CD4-positive, alpha-beta T cell (primary cell): Measurements from ENCODE around the gene EIPR1. TPM values are rescaled to one million over a fixed set of nuclear protein-coding genes. Genes with fewer than 3 reads are reported as not detected.

ENCODE experiments used
- ATAC-seq: fragments of 200-7000 bp; cut with Tn5 transposase; one replicate; pipeline ENCODE4 v1.10.0; 2022; ENCODE audit warnings: mild to moderate bottlenecking; ENCODE audit not compliant: poor library complexity
- CTCF ChIA-PET: fragments of 350-600 bp; sonication (Branson Sonifier 250); formaldehyde crosslinking; loops from one replicate; lab custom pipeline; 2021; ENCODE audit warnings: antibody characterized with exemption, inconsistent platforms; lab: Charles Lee
- POLR2A ChIA-PET: fragments of 350-600 bp; sonication (Branson Sonifier 250); formaldehyde crosslinking; loops from one replicate; lab custom pipeline; 2021; ENCODE audit warnings: antibody characterized with exemption, inconsistent platforms; lab: Charles Lee
- DNase-seq, 14 experiments: peaks; one replicate each; pipeline ENCODE4 v3.0.0-alpha.2; 2013 to 2020; ENCODE audit warnings: mixed read lengths in 2 of 14
- H3K27ac ChIP-seq, 2 donors: one replicate each; pipeline versions ENCODE4 v1.5.1 to v1.7.0; 2013; ENCODE audit warnings: low read length in 2 of 2, low read depth in 1 of 2, mild to moderate bottlenecking in 1 of 2
- H3K27me3 ChIP-seq, 2 experiments: 1 replicate in 1 of 2; 2 replicates in 1 of 2; pipeline versions ENCODE4 v1.6.1 to v1.7.0; 2013; ENCODE audit warnings: low read length in 2 of 2, control low read depth in 1 of 2, mild to moderate bottlenecking in 1 of 2, moderate library complexity in 1 of 2; ENCODE audit not compliant: insufficient read depth in 2 of 2, control insufficient read depth in 1 of 2
- H3K36me3 ChIP-seq: one replicate; pipeline ENCODE4 v1.6.1; 2013; ENCODE audit warnings: low read length, control low read depth; ENCODE audit not compliant: insufficient read depth
- H3K4me1 ChIP-seq: one replicate; pipeline ENCODE4 v1.6.1; 2013; ENCODE audit warnings: low read length, control low read depth; ENCODE audit not compliant: insufficient read depth
- H3K4me3 ChIP-seq: one replicate; pipeline ENCODE4 v1.5.1; 2013; ENCODE audit warnings: mild to moderate bottlenecking, low read length, moderate library complexity
- H3K9me3 ChIP-seq, 2 experiments: 1 replicate in 1 of 2; 2 replicates in 1 of 2; pipeline versions ENCODE4 v1.6.1 to v1.7.0; 2013; ENCODE audit warnings: low read length in 2 of 2, mild to moderate bottlenecking in 2 of 2, control low read depth in 1 of 2, moderate library complexity in 1 of 2; ENCODE audit not compliant: control insufficient read depth in 1 of 2, insufficient read depth in 1 of 2
- H3K27ac Mint-ChIP-seq: one replicate; pipeline ENCODE4 v1.8.0; 2020; ENCODE audit warnings: mixed read lengths
- H3K27me3 Mint-ChIP-seq: one replicate; pipeline ENCODE4 v1.8.0; 2021; ENCODE audit warnings: mixed read lengths
- H3K36me3 Mint-ChIP-seq: one replicate; pipeline ENCODE4 v1.8.0; 2021; ENCODE audit warnings: low read depth, mixed read lengths
- H3K4me1 Mint-ChIP-seq: one replicate; pipeline ENCODE4 v1.8.0; 2021; ENCODE audit warnings: low read depth, mixed read lengths
- H3K4me3 Mint-ChIP-seq: one replicate; pipeline ENCODE4 v1.8.0; 2020; ENCODE audit warnings: mild to moderate bottlenecking, mixed read lengths
- H3K9me3 Mint-ChIP-seq: one replicate; pipeline ENCODE4 v1.8.0; 2020; ENCODE audit warnings: mixed read lengths
- CTCF ChIP-seq: fragments of 200-600 bp; IDR thresholded peaks from one replicate; pipeline ENCODE4 v1.8.0; 2022; ENCODE audit warnings: antibody characterized with exemption, mild to moderate bottlenecking
- intact Hi-C, 2 experiments: fragments of 100-400 bp; cut with DNase I in 1 of 2; cut with micrococcal nuclease in 1 of 2; formaldehyde crosslinking; loops; one replicate each; pipeline versions ENCODE4 v1.15.1 to v1.9.0; 2023 to 2025; cut with DNase I, micrococcal nuclease
- total RNA-seq, 174 experiments: library from RNA in 2 of 174; stranded (reverse) in 2 of 174; gene quantifications; one replicate each; pipeline ENCODE4 v1.2.3 and lab custom pipeline; 2021 to 2026

Gene EIPR1
- total RNA-seq, 2 experiments from 2014 or later = 11.0 to 12.4 TPM

GRCh38 chr2:3290655-3291054 is 87.0 kb downstream of the EIPR1 start:
- no peak overlapping the region for H3K27ac ChIP-seq
- no peak for DNase-seq
- Mint-ChIP-seq H3K4me1 (peaks cover 12% of the 10 kb centered on the region), H3K36me3 (peaks cover 7% of the 10 kb centered on the region), H3K27ac (no peak overlapping the region), H3K27me3 (no peaks in the 10 kb centered on the region), H3K4me3 (no peak overlapping the region), H3K9me3 (no peaks in the 10 kb centered on the region)
- no peak for ATAC-seq
- CTCF ChIA-PET = no interaction called here
- peaks cover 3% of the 10 kb centered on the region for H3K36me3 ChIP-seq
- H3K9me3 ChIP-seq = peaks cover 0 to 20% of the 10 kb centered on the region in 2 experiments
- H3K4me3 ChIP-seq = no peak overlapping the region
- POLR2A ChIA-PET = no interaction called here
- no peaks in the 10 kb centered on the region for H3K4me1 ChIP-seq
- intact Hi-C loops = no loop called here
- no peak for TF ChIP-seq CTCF
- H3K27me3 ChIP-seq = no peaks in the 10 kb centered on the region

GRCh38 chr2:3289971-3290370 is 87.6 kb downstream of the EIPR1 start:
- no peak overlapping the region for H3K27ac Mint-ChIP-seq
- no peaks in the 10 kb centered on the region for H3K27me3 ChIP-seq
- ATAC-seq = no peak

GRCh38 chr2:3289526-3289925 is 88.1 kb downstream of the EIPR1 start:
- Histone ChIP-seq H3K4me1 (no peaks in the 10 kb centered on the region), H3K36me3 (peaks cover 3% of the 10 kb centered on the region), H3K4me3 (no peak overlapping the region), H3K9me3 (peaks cover 0 to 20% of the 10 kb centered on the region in 2 experiments), H3K27me3 (no peaks in the 10 kb centered on the region), H3K27ac (no peak overlapping the region)
- DNase-seq (no peak), ATAC-seq (no peak)
- H3K4me3 Mint-ChIP-seq = no peak overlapping the region
- ChIA-PET CTCF (no interaction called here), POLR2A (no interaction called here)
- peaks cover 7% of the 10 kb centered on the region for H3K36me3 Mint-ChIP-seq
- H3K4me1 Mint-ChIP-seq = peaks cover 12% of the 10 kb centered on the region
- no peaks in the 10 kb centered on the region for H3K9me3 Mint-ChIP-seq
- intact Hi-C loops = no loop called here
- no peak overlapping the region for H3K27ac Mint-ChIP-seq
- TF ChIP-seq CTCF = no peak
- no peaks in the 10 kb centered on the region for H3K27me3 Mint-ChIP-seq

More at GRCh38 chr2:3289971-3290370, 87.6 kb downstream of the EIPR1 start:
- H3K36me3 Mint-ChIP-seq = peaks cover 7% of the 10 kb centered on the region
- intact Hi-C loops = no loop called here
- no peak for DNase-seq
- no peaks in the 10 kb centered on the region for H3K27me3 Mint-ChIP-seq
- Histone ChIP-seq H3K9me3 (peaks cover 0 to 20% of the 10 kb centered on the region in 2 experiments), H3K36me3 (peaks cover 3% of the 10 kb centered on the region), H3K4me1 (no peaks in the 10 kb centered on the region), H3K4me3 (no peak overlapping the region), H3K27ac (no peak overlapping the region)
- TF ChIP-seq CTCF = no peak
- H3K4me1 Mint-ChIP-seq = peaks cover 12% of the 10 kb centered on the region
- H3K4me3 Mint-ChIP-seq = no peak overlapping the region
- ChIA-PET CTCF (no interaction called here), POLR2A (no interaction called here)
- H3K9me3 Mint-ChIP-seq = no peaks in the 10 kb centered on the region
